PC-9 (cell line): Measurements from ENCODE around the gene GPR32. TPM values are rescaled to one million over a fixed set of nuclear protein-coding genes. Genes with fewer than 3 reads are reported as not detected.
"Not testable (repeated sequence)": the region's sequence is repeated elsewhere in the genome, so short reads cannot be mapped to it uniquely, and the experiment has no call there.

Experiments used
- Bru-seq: library from RNA; stranded (reverse); fragments of 400-500 nt; gene quantifications from one replicate; lab custom pipeline; 2021; lab: Mats Ljungman, UMichigan
- BruChase-seq, 2 experiments: library from RNA; stranded (reverse); fragments of 400-500 nt; gene quantifications; one replicate each; lab custom pipeline; 2021; lab: Mats Ljungman, UMichigan
- BruUV-seq: library from RNA; stranded (reverse); fragments of 400-500 nt; replicated peaks from 2 replicates; lab custom pipeline; 2021; lab: Mats Ljungman, UMichigan
- CTCF ChIA-PET: fragments of 300-600 bp; sonication (Branson Sonifier 250); formaldehyde crosslinking; loops from one replicate; lab custom pipeline; 2022; ENCODE audit warnings: antibody characterized with exemption; lab: Charles Lee
- POLR2A ChIA-PET: fragments of 300-600 bp; sonication (Branson Sonifier 250); formaldehyde crosslinking; loops from one replicate; lab custom pipeline; 2022; ENCODE audit warnings: antibody characterized with exemption; ENCODE audit not compliant: unreplicated experiment; lab: Charles Lee
- DNase-seq, 2 experiments: peaks; one replicate each; pipeline versions ENCODE4 v3.0.0 to v3.0.0-alpha.2; 2015 to 2022; ENCODE audit warnings: mixed read lengths in 1 of 2
- H2AFZ ChIP-seq: fragments of 200-600 bp; sonication (generic); 2 replicates; pipeline ENCODE4 v1.8.1; 2017; ENCODE audit warnings: antibody characterized with exemption
- H3F3A ChIP-seq: fragments of 200-600 bp; sonication (generic); 2 replicates; pipeline ENCODE4 v1.8.1; 2017; ENCODE audit warnings: antibody characterized with exemption, mild to moderate bottlenecking, low read depth; ENCODE audit not compliant: insufficient read depth
- H3K27ac ChIP-seq: fragments of 200-600 bp; sonication (generic); 2 replicates; pipeline ENCODE4 v1.6.1; 2016; ENCODE audit warnings: mixed run types
- H3K27me3 ChIP-seq: fragments of 200-600 bp; sonication (generic); 2 replicates; pipeline ENCODE4 v1.6.1; 2016; ENCODE audit warnings: low read depth, mixed run types; ENCODE audit not compliant: insufficient read depth
- H3K36me3 ChIP-seq: fragments of 200-600 bp; sonication (generic); 2 replicates; pipeline ENCODE4 v1.6.1; 2016; ENCODE audit warnings: low read depth, mixed run types
- H3K4me1 ChIP-seq: fragments of 200-600 bp; sonication (generic); replicated peaks from 2 replicates; pipeline ENCODE4 v1.6.1; 2016; ENCODE audit warnings: mixed run types; ENCODE audit not compliant: insufficient read depth
- H3K4me2 ChIP-seq: fragments of 200-600 bp; sonication (generic); 2 replicates; pipeline ENCODE4 v1.6.1; 2017; ENCODE audit warnings: mixed run types
- H3K4me3 ChIP-seq: fragments of 200-600 bp; sonication (generic); 2 replicates; pipeline ENCODE4 v1.6.1; 2016; ENCODE audit warnings: mixed run types
- H3K79me2 ChIP-seq: fragments of 200-600 bp; sonication (generic); 2 replicates; pipeline ENCODE4 v1.6.1; 2017; ENCODE audit warnings: low read depth, mixed run types
- H3K9me2 ChIP-seq: fragments of 200-600 bp; sonication (generic); 2 replicates; pipeline ENCODE4 v1.8.1; 2017; ENCODE audit warnings: mild to moderate bottlenecking; ENCODE audit not compliant: insufficient read depth
- H3K9me3 ChIP-seq: fragments of 200-600 bp; sonication (generic); 2 replicates; pipeline ENCODE4 v1.8.1; 2016; ENCODE audit warnings: low read depth; ENCODE audit not compliant: insufficient read depth
- H4K20me1 ChIP-seq: fragments of 200-600 bp; sonication (generic); 2 replicates; pipeline ENCODE4 v1.8.1; 2017; ENCODE audit not compliant: insufficient read depth
- CTCF ChIP-seq: fragments of 200-600 bp; sonication (generic); conservative IDR thresholded peaks from 2 replicates; pipeline ENCODE4 v1.6.1; 2017; ENCODE audit warnings: mixed run types, antibody characterized with exemption, mild to moderate bottlenecking, moderate library complexity
- EZH2 ChIP-seq: fragments of 200-600 bp; sonication (generic); IDR thresholded peaks from 2 replicates; pipeline ENCODE4 v1.8.0; 2017; ENCODE audit warnings: antibody characterized with exemption, low read depth
- intact Hi-C: fragments of 100-400 bp; cut with micrococcal nuclease; formaldehyde crosslinking; loops from one replicate; pipeline ENCODE4 v1.10.0; 2022; ENCODE audit not compliant: unreplicated experiment
- long read RNA-seq: library from polyadenylated mRNA; stranded (forward); transcript quantifications from one replicate; pipeline ENCODE4 v2.0.0, GENCODE V29; 2022
- total RNA-seq: library from RNA; stranded (reverse); gene quantifications from 2 replicates; pipeline ENCODE4 v1.2.3, GENCODE V29; 2021

Gene GPR32
- total RNA-seq = not detected in 2 replicates
- not detected for Bru-seq, nascent RNA
- not detected for BruChase-seq, experiment 1, labeled RNA remaining after a 2-hour chase
- BruChase-seq, experiment 2, labeled RNA remaining after a 6-hour chase = not detected
- long read RNA-seq = 0 reads

- H3K36me3 ChIP-seq, H3K79me2 ChIP-seq, H3K4me1 ChIP-seq, H3K4me2 ChIP-seq, H3K4me3 ChIP-seq, H3K9me3 ChIP-seq, H3F3A ChIP-seq, POLR2A ChIA-PET, H2AFZ ChIP-seq, H3K27ac ChIP-seq, H3K9me2 ChIP-seq, DNase-seq, CTCF ChIA-PET, H4K20me1 ChIP-seq, intact Hi-C loops, BruUV-seq: not testable (repeated sequence)
- peaks cover 33% of the 10 kb centered on the region for H3K27me3 ChIP-seq
These were observed at the start of gene GPR32 for GRCh38 chr19:50770164-50770563. GPR32 (plus strand) TSS chr19:50770464; CDS start chr19:50770601, 137 bp downstream.

- no peaks in the 10 kb centered on the region for H3K9me2 ChIP-seq
- no peaks in the 10 kb centered on the region; the same call in 1 of the 2 replicates for H3K9me3 ChIP-seq
- no peaks in the 10 kb centered on the region for H3K4me1 ChIP-seq
- no peak overlapping the region for H3K4me3 ChIP-seq
- no peak for DNase-seq
- ChIA-PET CTCF (no interaction called here), POLR2A (no interaction called here)
- H3K79me2 ChIP-seq = no peaks in the 10 kb centered on the region
- no peaks in the 10 kb centered on the region for H3F3A ChIP-seq
- H3K4me2 ChIP-seq = no peak overlapping the region
- no peak overlapping the region for H2AFZ ChIP-seq
- TF ChIP-seq CTCF = no peak
- TF ChIP-seq EZH2 = no peak
- peaks cover 48% of the 10 kb centered on the region for H3K27me3 ChIP-seq
- no peak overlapping the region for H3K27ac ChIP-seq
- no TSS peak for BruUV-seq
- intact Hi-C loops = no loop called here
- no peaks in the 10 kb centered on the region; the same call in 1 of the 2 replicates for H4K20me1 ChIP-seq
- H3K36me3 ChIP-seq = no peaks in the 10 kb centered on the region
These were observed 49.3 kb upstream of the GPR32 start for GRCh38 chr19:50720921-50721381.

GRCh38 chr19:50721441-50722137, 48.7 kb upstream of the GPR32 start:
- ChIA-PET POLR2A (no interaction called here), CTCF (no interaction called here)
- no peak for TF ChIP-seq EZH2
- no peak for TF ChIP-seq CTCF
- Histone ChIP-seq H3K9me3 (no peaks in the 10 kb centered on the region; the same call in 1 of the 2 replicates), H3K9me2 (no peaks in the 10 kb centered on the region), H3K4me3 (no peak overlapping the region), H3K36me3 (no peaks in the 10 kb centered on the region), H3K4me2 (no peak overlapping the region), H3K27ac (no peak overlapping the region), H2AFZ (no peak overlapping the region), H3K27me3 (peaks cover 46% of the 10 kb centered on the region), H3F3A (no peaks in the 10 kb centered on the region), H3K79me2 (no peaks in the 10 kb centered on the region), H4K20me1 (no peaks in the 10 kb centered on the region; the same call in 1 of the 2 replicates), H3K4me1 (no peaks in the 10 kb centered on the region)
- DNase-seq = no peak
- no TSS peak for BruUV-seq
- intact Hi-C loops = no loop called here
